ENCODE results near the gene SEMA3B. TPM values are rescaled to one million over a fixed set of nuclear protein-coding genes. Genes with fewer than 3 reads are reported as not detected.
A peak's percentile ranks its signal among the peaks of the same experiment; 100 is the strongest.
"Not testable (repeated sequence)": the region's sequence is repeated elsewhere in the genome, so short reads cannot be mapped to it uniquely, and the experiment has no call there.

Gene SEMA3B
- polyA plus RNA-seq, 2 donors, result 5.2 to 7.8 TPM

DNA sequence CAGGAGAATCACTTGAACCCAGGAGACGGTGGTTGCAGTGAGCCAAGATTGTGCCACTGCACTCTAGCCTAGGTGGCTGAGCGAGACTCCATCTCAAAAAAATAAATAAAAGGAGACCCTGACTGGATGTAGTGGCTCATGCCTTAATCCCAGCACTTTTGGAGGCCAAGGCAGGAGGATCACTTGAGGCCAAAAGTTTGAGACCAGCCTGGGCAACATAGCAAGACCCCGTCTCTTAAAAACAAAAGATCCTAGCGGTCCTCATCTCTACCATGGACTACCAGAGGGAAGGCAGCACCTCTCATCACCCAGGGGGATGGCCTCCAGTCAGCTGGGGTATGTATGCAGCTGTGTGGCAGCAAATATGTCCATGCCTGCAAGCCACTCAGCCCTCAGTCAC, 6.7 kb upstream of the SEMA3B start:
- 94 to 97% methylated on average over 4 of the region's 4 CpGs for WGBS, 2 donors
- peaks cover 0 to 15% of the 10 kb centered on the region in 2 donors for H3K4me1 ChIP-seq (ENCODE audit: control insufficient read depth in 2 of 2, insufficient read depth in 2 of 2, low read length in 1 of 2)
- not testable (repeated sequence) for H3K4me3 ChIP-seq (ENCODE audit: low read depth in 1 of 2, low read length in 2 of 2); H3K36me3 ChIP-seq (ENCODE audit: control insufficient read depth in 2 of 2, insufficient read depth in 2 of 2, low read length in 1 of 2); H3K27ac ChIP-seq (ENCODE audit: low read depth in 2 of 2, low read length in 1 of 2); H3K27me3 ChIP-seq (ENCODE audit: control insufficient read depth in 1 of 2, insufficient read depth in 2 of 2, low read length in 2 of 2); H3K9me3 ChIP-seq (ENCODE audit: control insufficient read depth in 2 of 2, insufficient read depth in 1 of 2, low read depth in 1 of 2, low read length in 1 of 2)

DNA sequence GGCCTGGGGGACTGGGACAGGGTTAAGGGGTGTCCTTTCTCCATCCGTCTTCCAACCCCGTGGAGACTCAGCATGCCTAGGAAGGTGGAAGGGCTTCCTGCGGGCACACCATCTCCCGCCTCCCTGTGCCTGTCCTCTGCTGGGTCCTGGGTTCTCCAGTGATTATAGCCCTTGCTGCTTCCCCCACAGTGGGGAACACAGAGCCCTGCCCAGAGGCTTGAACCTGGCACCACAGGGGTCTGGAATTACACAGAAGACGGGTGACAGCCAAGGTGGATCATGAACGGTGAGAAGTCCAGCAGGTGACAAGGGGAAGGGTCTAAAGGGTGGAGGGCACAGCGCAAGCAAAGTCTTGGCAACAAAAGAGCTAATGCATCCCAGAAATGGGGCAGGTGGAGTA, 6.2 kb upstream of the SEMA3B start:
- Histone ChIP-seq H3K9me3 (ENCODE audit: control insufficient read depth in 2 of 2, insufficient read depth in 1 of 2, low read depth in 1 of 2, low read length in 1 of 2) (no peaks in the 10 kb centered on the region), H3K27me3 (ENCODE audit: control insufficient read depth in 1 of 2, insufficient read depth in 2 of 2, low read length in 2 of 2) (no peaks in the 10 kb centered on the region), H3K4me3 (ENCODE audit: low read depth in 1 of 2, low read length in 2 of 2) (no peak overlapping the region), H3K36me3 (ENCODE audit: control insufficient read depth in 2 of 2, insufficient read depth in 2 of 2, low read length in 1 of 2) (peaks cover 2 to 6% of the 10 kb centered on the region in 2 donors), H3K4me1 (ENCODE audit: control insufficient read depth in 2 of 2, insufficient read depth in 2 of 2, low read length in 1 of 2) (peaks cover under 1 to 17% of the 10 kb centered on the region in 2 donors), H3K27ac (ENCODE audit: low read depth in 2 of 2, low read length in 1 of 2) (peak overlapping the region in 1 of 2 donors; percentile 5)
- WGBS, 2 donors, result 85% methylated on average over 7 of the region's 7 CpGs

GRCh38 chr3:50263478-50264382, 5.2 kb upstream of the SEMA3B start:
- Histone ChIP-seq H3K4me3 (ENCODE audit: low read depth in 1 of 2, low read length in 2 of 2) (no peak overlapping the region), H3K4me1 (ENCODE audit: control insufficient read depth in 2 of 2, insufficient read depth in 2 of 2, low read length in 1 of 2) (peaks cover 3 to 26% of the 10 kb centered on the region in 2 donors), H3K27ac (ENCODE audit: low read depth in 2 of 2, low read length in 1 of 2) (peak overlapping the region; percentile 69 to 84), H3K9me3 (ENCODE audit: control insufficient read depth in 2 of 2, insufficient read depth in 1 of 2, low read depth in 1 of 2, low read length in 1 of 2) (no peaks in the 10 kb centered on the region), H3K27me3 (ENCODE audit: control insufficient read depth in 1 of 2, insufficient read depth in 2 of 2, low read length in 2 of 2) (no peaks in the 10 kb centered on the region), H3K36me3 (ENCODE audit: control insufficient read depth in 2 of 2, insufficient read depth in 2 of 2, low read length in 1 of 2) (no peaks in the 10 kb centered on the region)
- WGBS, 2 donors, result 58 to 60% methylated on average over 6 of the region's 6 CpGs

DNA sequence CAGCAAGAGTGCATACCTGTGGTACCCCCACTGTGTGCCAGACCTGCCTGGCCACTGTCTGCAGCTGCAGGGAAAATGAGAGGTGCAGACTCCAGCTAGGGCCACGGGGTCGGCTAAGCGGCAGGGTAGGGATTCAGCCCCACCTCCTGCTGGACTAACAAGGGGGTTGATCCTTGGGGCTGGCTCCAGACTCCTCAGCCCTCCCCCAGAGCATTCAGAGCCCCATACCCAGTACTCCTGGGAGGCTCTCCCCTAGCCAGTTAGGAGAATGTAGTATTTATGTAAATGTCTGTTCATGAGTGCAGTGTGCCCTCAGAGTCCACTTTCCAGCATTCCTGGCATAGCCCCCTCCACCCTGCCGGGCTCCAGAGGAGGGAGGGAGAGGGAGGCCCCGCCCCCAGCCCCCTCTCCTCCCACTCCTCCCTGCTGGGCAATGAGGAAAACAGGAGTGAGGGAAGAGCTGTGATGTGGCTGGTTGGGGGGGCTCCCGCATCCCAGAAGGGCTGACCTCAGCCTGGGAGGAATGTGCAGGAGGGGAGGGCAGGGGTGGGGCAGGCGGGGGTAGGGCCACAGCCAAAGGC, 4.5 kb upstream of the SEMA3B start:
- Histone ChIP-seq H3K36me3 (ENCODE audit: control insufficient read depth in 2 of 2, insufficient read depth in 2 of 2, low read length in 1 of 2) (no peaks in the 10 kb centered on the region), H3K27ac (ENCODE audit: low read depth in 2 of 2, low read length in 1 of 2) (peak overlapping the region; percentile 69 to 84), H3K9me3 (ENCODE audit: control insufficient read depth in 2 of 2, insufficient read depth in 1 of 2, low read depth in 1 of 2, low read length in 1 of 2) (no peaks in the 10 kb centered on the region), H3K27me3 (ENCODE audit: control insufficient read depth in 1 of 2, insufficient read depth in 2 of 2, low read length in 2 of 2) (no peaks in the 10 kb centered on the region), H3K4me1 (ENCODE audit: control insufficient read depth in 2 of 2, insufficient read depth in 2 of 2, low read length in 1 of 2) (peaks cover 9 to 30% of the 10 kb centered on the region in 2 donors), H3K4me3 (ENCODE audit: low read depth in 1 of 2, low read length in 2 of 2) (no peak overlapping the region)
- 26 to 35% methylated on average over 7 of the region's 7 CpGs for WGBS, 2 donors

DNA sequence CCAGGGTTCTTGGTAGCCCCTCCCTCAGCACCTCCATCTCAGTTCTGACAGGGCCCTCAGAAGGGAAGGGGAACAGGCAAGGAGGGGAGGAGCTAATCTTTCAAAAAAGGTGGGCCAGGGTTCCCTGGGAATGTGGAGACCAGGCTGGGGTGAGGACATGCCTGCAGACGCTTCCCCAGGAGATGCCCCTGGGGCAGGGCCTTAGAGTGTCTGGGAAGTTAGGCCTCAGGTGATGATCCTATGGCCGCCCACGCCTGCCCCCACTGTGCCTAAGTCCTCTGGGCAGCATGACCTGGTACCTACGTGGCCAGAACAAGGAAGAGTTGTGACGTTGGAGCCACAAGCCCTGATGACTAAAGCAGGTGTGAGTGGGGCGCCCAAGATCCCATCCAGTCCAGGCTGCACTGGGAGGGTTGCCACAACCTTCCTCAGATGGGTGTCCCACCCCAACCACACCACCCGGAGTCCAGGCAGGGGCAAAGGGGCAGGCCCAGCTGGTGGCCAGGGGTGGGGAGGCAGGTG, 3.9 kb upstream of the SEMA3B start:
- Histone ChIP-seq H3K4me3 (ENCODE audit: low read depth in 1 of 2, low read length in 2 of 2) (no peak overlapping the region), H3K27me3 (ENCODE audit: control insufficient read depth in 1 of 2, insufficient read depth in 2 of 2, low read length in 2 of 2) (no peaks in the 10 kb centered on the region), H3K9me3 (ENCODE audit: control insufficient read depth in 2 of 2, insufficient read depth in 1 of 2, low read depth in 1 of 2, low read length in 1 of 2) (no peaks in the 10 kb centered on the region), H3K4me1 (ENCODE audit: control insufficient read depth in 2 of 2, insufficient read depth in 2 of 2, low read length in 1 of 2) (peaks cover 12 to 32% of the 10 kb centered on the region in 2 donors), H3K36me3 (ENCODE audit: control insufficient read depth in 2 of 2, insufficient read depth in 2 of 2, low read length in 1 of 2) (no peaks in the 10 kb centered on the region), H3K27ac (ENCODE audit: low read depth in 2 of 2, low read length in 1 of 2) (peak overlapping the region; percentile 84 to 88)
- WGBS, 2 donors, result 65 to 66% methylated on average over 7 of the region's 7 CpGs

- H3K4me1 ChIP-seq (ENCODE audit: control insufficient read depth in 2 of 2, insufficient read depth in 2 of 2, low read length in 1 of 2), result peaks cover 13 to 30% of the 10 kb centered on the region in 2 donors
- H3K36me3 ChIP-seq (ENCODE audit: control insufficient read depth in 2 of 2, insufficient read depth in 2 of 2, low read length in 1 of 2), result no peaks in the 10 kb centered on the region
- no peak overlapping the region for H3K4me3 ChIP-seq (ENCODE audit: low read depth in 1 of 2, low read length in 2 of 2)
- H3K27me3 ChIP-seq (ENCODE audit: control insufficient read depth in 1 of 2, insufficient read depth in 2 of 2, low read length in 2 of 2), result no peaks in the 10 kb centered on the region
- H3K9me3 ChIP-seq (ENCODE audit: control insufficient read depth in 2 of 2, insufficient read depth in 1 of 2, low read depth in 1 of 2, low read length in 1 of 2), result no peaks in the 10 kb centered on the region
- 57 to 67% methylated on average over 1 of the region's 1 CpG for WGBS, 2 donors
- H3K27ac ChIP-seq (ENCODE audit: low read depth in 2 of 2, low read length in 1 of 2), result peak overlapping the region; percentile 84 to 88
These were observed 3.4 kb upstream of the SEMA3B start for GRCh38 chr3:50265571-50265970.

- Histone ChIP-seq H3K4me3 (ENCODE audit: low read depth in 1 of 2, low read length in 2 of 2) (no peak overlapping the region), H3K27me3 (ENCODE audit: control insufficient read depth in 1 of 2, insufficient read depth in 2 of 2, low read length in 2 of 2) (no peaks in the 10 kb centered on the region), H3K4me1 (ENCODE audit: control insufficient read depth in 2 of 2, insufficient read depth in 2 of 2, low read length in 1 of 2) (peaks cover 13 to 33% of the 10 kb centered on the region in 2 donors), H3K27ac (ENCODE audit: low read depth in 2 of 2, low read length in 1 of 2) (peak overlapping the region; percentile 84 to 88), H3K9me3 (ENCODE audit: control insufficient read depth in 2 of 2, insufficient read depth in 1 of 2, low read depth in 1 of 2, low read length in 1 of 2) (no peaks in the 10 kb centered on the region), H3K36me3 (ENCODE audit: control insufficient read depth in 2 of 2, insufficient read depth in 2 of 2, low read length in 1 of 2) (no peaks in the 10 kb centered on the region)
- 77 to 81% methylated on average over 6 of the region's 6 CpGs for WGBS, 2 donors
These were observed 2.9 kb upstream of the SEMA3B start for GRCh38 chr3:50266017-50266416.

DNA sequence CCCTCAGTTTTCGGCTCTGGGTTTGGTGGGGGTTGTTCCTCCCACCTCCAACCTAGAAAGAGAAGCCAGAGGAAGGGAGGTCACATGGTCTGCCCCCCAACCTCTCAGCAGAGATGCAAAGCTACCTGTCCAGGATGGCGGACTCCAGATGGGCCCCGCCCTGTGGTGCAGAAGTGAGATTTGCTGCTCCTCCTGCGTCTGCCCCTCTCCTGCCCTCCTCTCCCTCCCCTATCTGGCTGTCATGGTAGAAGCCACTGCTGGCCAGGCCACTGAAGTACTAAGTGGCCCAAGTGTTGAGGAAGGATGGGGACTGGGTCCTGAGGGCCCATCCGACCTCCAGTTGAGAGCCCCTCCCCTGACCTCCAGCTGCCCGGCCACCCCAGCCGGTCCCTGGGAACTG, 2.1 kb upstream of the SEMA3B start:
- Histone ChIP-seq H3K36me3 (ENCODE audit: control insufficient read depth in 2 of 2, insufficient read depth in 2 of 2, low read length in 1 of 2) (no peaks in the 10 kb centered on the region), H3K27ac (ENCODE audit: low read depth in 2 of 2, low read length in 1 of 2) (peak overlapping the region; percentile 71 to 88), H3K9me3 (ENCODE audit: control insufficient read depth in 2 of 2, insufficient read depth in 1 of 2, low read depth in 1 of 2, low read length in 1 of 2) (no peaks in the 10 kb centered on the region), H3K4me3 (ENCODE audit: low read depth in 1 of 2, low read length in 2 of 2) (peak overlapping the region; percentile 26 to 28), H3K4me1 (ENCODE audit: control insufficient read depth in 2 of 2, insufficient read depth in 2 of 2, low read length in 1 of 2) (peaks cover 13 to 33% of the 10 kb centered on the region in 2 donors), H3K27me3 (ENCODE audit: control insufficient read depth in 1 of 2, insufficient read depth in 2 of 2, low read length in 2 of 2) (no peaks in the 10 kb centered on the region)
- 57 to 68% methylated on average over 7 of the region's 7 CpGs for WGBS, 2 donors

DNA sequence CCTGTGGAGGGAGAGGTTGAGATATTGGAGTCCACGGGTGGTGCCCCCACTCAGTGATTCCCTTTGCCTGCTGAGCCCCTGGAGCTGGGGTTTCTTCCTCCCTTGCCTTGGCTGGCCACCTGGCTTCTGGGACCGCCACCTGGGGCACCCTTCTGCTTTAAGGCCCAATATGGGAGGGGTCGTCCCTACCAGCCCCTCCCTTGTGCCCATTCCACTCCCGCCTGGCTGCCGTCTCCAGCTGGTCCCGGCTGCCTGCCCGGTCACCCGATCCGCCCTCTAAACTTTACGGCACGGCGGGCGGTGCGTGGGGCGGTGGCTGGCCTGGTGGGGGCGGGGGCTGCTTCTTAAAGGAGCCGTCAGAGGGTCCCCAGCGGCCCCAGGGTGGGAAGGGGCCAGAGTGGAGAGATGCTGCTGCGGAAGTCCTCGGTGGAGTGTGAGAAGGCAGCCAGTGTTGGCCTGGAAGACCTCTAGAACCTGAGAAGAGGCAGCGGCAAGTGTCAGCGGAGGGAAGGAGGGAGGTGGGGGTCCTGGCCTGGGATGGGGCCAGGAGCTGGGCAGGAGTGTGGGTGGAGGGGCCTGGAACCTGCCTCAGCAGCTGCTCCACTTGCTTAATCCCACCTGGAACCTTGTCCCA, 1.6 kb upstream of the SEMA3B start:
- Histone ChIP-seq H3K27me3 (ENCODE audit: control insufficient read depth in 1 of 2, insufficient read depth in 2 of 2, low read length in 2 of 2) (no peaks in the 10 kb centered on the region), H3K36me3 (ENCODE audit: control insufficient read depth in 2 of 2, insufficient read depth in 2 of 2, low read length in 1 of 2) (no peaks in the 10 kb centered on the region), H3K4me1 (ENCODE audit: control insufficient read depth in 2 of 2, insufficient read depth in 2 of 2, low read length in 1 of 2) (peaks cover 13 to 33% of the 10 kb centered on the region in 2 donors), H3K4me3 (ENCODE audit: low read depth in 1 of 2, low read length in 2 of 2) (peak overlapping the region; percentile 26 to 28), H3K27ac (ENCODE audit: low read depth in 2 of 2, low read length in 1 of 2) (peak overlapping the region; percentile 71 to 88), H3K9me3 (ENCODE audit: control insufficient read depth in 2 of 2, insufficient read depth in 1 of 2, low read depth in 1 of 2, low read length in 1 of 2) (no peaks in the 10 kb centered on the region)
- WGBS, 2 donors, result 5 to 12% methylated on average over 20 to 22 of the region's 22 CpGs
